Measurements from ENCODE around the gene JOSD2.
A peak's percentile ranks its signal among the peaks of the same experiment; 100 is the strongest.
"Not testable (repeated sequence)": the region's sequence is repeated elsewhere in the genome, so short reads cannot be mapped to it uniquely, and the experiment has no call there.

JOSD2 gene

GRCh38 chr19:50475736-50476223, 35.2 kb downstream of the JOSD2 start:
- DNase-seq (ENCODE audit: low spot score) = no peak

DNA sequence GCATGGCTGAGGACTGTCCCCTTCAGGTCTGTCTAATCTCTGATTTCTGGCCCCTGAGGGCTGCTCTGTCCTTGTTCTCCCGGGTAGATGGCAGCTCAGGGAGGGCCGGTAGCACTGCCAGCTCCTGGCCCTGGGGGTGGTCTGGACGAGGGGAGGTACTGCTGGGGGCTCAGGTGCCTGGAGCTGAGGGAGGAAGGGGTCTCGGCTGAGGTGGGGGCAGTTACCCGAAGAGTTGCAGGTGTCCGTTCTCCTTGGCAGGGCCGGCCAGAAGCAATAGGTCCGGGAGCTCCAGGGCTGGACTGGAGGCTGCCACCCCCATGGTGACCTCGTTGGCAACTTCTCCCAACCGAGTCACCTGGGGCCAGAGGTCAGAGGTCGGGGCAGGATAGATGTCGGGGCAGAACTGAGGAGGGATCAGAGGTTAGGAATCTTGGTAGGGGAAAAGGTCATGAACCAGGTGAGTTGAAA, 35.9 kb downstream of the JOSD2 start:
- DNase-seq (ENCODE audit: low spot score) = no peak

- DNase-seq (ENCODE audit: low spot score) = not testable (repeated sequence)
Observed at GRCh38 chr19:50473336-50473735, 37.7 kb downstream of the JOSD2 start.

- no peak for DNase-seq (ENCODE audit: low spot score)
Observed at GRCh38 chr19:50468818-50469217, 42.2 kb downstream of the JOSD2 start.

GRCh38 chr19:50467566-50467965, 43.4 kb downstream of the JOSD2 start:
- DNase-seq (ENCODE audit: low spot score) = no peak

DNA sequence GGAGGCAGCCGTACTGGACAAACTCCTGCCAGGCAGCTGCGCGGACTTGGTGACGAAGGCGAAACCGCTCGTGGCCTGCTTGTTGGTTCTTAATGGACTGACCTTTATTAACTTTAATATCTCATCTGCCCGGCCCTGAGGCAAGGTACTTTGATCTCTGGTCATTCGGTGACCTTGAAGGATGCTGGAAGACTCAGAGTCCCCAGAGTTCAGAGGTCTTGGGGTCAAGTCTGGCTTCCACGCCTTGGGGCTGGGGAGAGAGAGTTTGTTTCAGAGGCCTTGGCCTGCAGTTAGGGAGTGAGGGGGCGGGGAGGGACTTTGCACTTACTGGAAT, 44.3 kb downstream of the JOSD2 start:
- DNase-seq (ENCODE audit: low spot score) = no peak

GRCh38 chr19:50465986-50466705, 44.8 kb downstream of the JOSD2 start:
- peak; percentile 73 for DNase-seq (ENCODE audit: low spot score)

DNA sequence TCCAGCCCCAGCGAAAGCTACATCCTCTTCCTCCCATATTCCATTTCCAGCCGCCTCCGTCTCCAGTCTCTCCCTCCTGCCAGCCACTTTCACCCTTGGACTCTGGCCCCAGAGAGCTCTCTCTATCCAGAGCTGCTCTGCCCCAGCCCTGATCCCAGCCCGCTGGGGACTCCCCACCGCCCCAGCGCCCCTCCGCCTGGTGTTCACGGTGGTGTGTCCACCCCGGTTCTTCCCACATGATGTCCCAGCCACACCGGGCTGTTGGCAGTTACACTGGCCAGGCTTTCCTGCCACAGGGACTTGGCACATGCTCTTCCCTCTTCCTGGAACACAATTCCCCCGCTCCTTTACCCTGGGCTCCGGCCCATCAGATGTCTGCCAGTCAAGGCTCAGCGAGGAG, 46.0 kb downstream of the JOSD2 start:
- DNase-seq (ENCODE audit: low spot score) = no peak

GRCh38 chr19:50464348-50464747, 46.6 kb downstream of the JOSD2 start:
- DNase-seq (ENCODE audit: low spot score) = no peak

DNA sequence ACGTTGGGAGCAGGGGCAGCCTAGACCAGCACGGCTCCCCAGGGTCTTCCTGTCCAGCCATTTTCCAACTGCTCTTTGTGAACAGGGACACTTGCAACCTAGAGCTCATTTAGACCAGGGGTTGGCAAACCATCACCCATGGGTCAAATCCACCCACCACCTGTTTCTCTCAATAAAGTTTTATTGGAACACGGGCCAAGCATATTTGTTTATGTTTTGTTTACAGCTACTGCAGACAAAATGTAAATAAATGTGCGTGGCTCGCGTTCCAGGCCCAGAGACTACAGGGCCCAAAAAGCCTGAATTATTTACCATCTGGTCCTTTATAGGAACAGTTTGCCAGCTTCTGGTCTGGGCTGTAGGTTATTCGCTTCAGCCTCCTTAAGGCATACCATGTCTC, 48.0 kb downstream of the JOSD2 start:
- no peak for DNase-seq (ENCODE audit: low spot score)

GRCh38 chr19:50461066-50461875, 49.7 kb downstream of the JOSD2 start:
- DNase-seq (ENCODE audit: low spot score) = no peak

DNA sequence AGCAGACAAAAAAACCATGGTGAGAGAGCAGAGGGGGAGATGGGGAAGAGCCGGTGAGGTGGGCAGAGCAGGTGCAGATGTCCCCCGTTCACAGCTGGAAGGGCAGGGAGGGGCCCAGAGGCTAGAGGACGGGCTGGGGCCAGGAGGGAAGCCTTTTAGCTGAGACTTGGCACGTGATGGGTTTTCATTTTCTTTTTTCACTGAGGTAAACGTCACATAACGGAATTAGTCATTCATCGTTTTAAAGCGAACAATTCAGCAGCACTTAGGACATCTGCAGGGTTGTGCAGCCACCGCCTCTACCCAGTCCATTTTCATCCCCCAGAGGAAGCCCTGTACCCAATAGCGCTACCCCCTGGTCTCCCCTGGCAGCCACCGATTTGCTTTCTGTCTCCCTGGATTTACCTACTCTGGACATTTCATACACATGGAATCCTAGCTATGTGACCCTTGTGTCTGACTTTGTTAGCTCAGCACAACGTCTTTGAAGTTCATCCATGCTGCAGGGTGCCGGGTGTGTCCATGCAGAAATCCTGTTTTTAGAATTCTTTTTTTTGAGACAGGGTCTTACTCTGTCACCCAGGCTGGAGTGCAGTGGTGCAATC, 50.7 kb downstream of the JOSD2 start:
- no peak for DNase-seq (ENCODE audit: low spot score)

GRCh38 chr19:50459638-50460037, 51.4 kb downstream of the JOSD2 start:
- no peak for DNase-seq (ENCODE audit: low spot score)

DNA sequence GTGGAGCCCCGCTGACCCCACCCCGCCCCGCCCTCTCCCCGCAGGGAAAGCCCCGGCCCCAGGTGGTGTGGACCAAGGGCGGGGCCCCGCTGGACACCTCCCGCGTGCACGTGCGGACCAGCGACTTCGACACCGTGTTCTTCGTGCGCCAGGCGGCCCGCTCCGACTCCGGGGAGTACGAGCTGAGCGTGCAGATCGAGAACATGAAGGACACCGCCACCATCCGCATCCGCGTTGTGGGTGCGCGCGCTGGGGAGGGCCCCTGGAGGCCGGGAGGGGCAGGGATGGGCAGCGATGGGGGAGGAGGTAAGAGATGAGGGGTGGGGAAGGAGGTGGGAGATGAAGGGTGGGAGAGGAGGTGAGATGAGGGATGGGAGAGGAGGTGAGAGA, 51.9 kb downstream of the JOSD2 start:
- DNase-seq (ENCODE audit: low spot score) = no peak

DNA sequence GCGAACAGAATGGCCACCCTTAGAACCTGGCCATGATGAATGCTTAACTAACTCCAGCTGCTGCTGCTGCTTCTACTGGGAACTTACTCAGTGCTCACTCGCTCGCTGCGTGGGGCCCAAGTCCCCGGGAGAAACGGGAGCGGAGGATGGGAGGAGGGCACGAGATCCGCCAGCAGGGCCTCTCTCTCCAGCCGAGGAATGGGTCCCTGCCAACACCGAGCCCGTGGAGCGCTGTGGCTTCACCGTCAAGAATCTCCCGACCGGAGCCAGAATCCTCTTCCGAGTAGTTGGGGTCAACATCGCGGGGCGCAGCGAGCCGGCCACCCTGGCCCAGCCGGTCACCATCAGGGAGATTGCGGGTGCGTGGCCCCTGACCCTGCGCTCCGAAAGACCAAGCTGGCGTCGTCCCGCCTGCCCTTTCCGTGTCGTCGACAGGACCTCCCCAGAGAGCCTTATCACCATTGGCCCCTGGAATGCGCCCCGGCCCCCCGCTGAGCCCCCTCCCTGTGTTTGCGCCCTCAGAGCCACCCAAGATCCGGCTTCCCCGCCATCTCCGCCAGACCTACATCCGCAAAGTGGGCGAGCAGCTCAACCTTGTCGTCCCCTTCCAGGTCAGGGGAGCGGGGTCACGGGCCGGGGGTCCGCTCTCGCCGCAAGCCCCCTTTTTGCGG, 52.5 kb downstream of the JOSD2 start:
- DNase-seq (ENCODE audit: low spot score) = no peak

- DNase-seq (ENCODE audit: low spot score) = no peak
Observed at GRCh38 chr19:50457300-50457699, 53.7 kb downstream of the JOSD2 start.

Data from left forelimb (tissue), 1 donor.